ENCODE measurements around the gene TFAM. TPM values are rescaled to one million over a fixed set of nuclear protein-coding genes. Genes with fewer than 3 reads are reported as not detected.

The TFAM gene
- total and polyA plus RNA-seq, 2 of the 8 experiments (the other 6 are each of a cell fraction or from before 2014, with no cell fraction given), result 29.3 to 97.3 TPM

DNA sequence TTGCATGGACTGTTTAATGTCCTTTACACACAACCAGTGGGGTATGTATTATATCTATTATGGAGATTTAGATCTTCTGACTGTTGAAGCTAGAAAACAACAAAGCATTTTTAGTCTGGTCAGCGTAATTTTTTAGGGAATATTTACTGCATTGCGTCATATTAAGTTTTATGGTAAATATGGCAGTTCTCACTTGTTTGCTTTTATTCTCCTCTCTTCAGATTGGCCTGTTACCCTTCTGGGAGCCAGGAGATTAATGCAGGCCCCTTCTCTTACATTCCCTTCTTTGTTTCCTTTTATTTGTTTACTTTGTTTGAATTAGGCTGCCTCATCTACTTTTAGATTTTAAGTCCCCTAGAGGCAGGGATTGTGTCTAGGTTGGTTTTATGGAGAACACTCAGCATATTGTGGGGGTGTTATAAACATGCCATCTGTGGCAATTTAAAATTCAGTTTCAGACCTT lies 36.6 kb upstream of the TFAM start:
- CTCF ChIA-PET (ENCODE audit: partially characterized antibody), result interaction anchor here (1.0 to 1.3 kb wide), 2 partner anchors 49 to 57 kb away, joined by 3 to 4 read pairs; no protein-coding TSS in a partner anchor
- no peak overlapping the region for H4K8ac ChIP-seq (ENCODE audit: extremely low read depth, insufficient read depth, low read length)
- H3K23me2 ChIP-seq (ENCODE audit: low read depth, low read length), result no peaks in the 10 kb centered on the region
- no peak overlapping the region for H3K23ac ChIP-seq (ENCODE audit: insufficient read length)
- peaks cover 0 to 77% of the 10 kb centered on the region in 2 experiments; a peak in 2 of 4 replicates for H3K79me2 ChIP-seq (ENCODE audit: control insufficient read depth in 1 of 2, insufficient read depth in 2 of 2, low read length in 2 of 2)
- no peak overlapping the region for H2BK15ac ChIP-seq (ENCODE audit: low read length)
- no peaks in the 10 kb centered on the region for H3K9me3 ChIP-seq (ENCODE audit: insufficient read depth in 2 of 2, low read depth in 1 of 2, low read length in 1 of 2)
- H3K9ac ChIP-seq (replicated peaks in 1 of 4; ENCODE audit: extremely low read depth in 1 of 4, low read depth in 3 of 4, low read length in 3 of 4), result no peak overlapping the region
- no peak for DNase-seq (ENCODE audit: low read depth in 1 of 2, low spot score in 2 of 2)
- H3K27me3 ChIP-seq (replicated peaks in 1 of 4; ENCODE audit: control insufficient read depth in 3 of 4, extremely low read depth in 1 of 4, insufficient read depth in 3 of 4, low read length in 3 of 4), result no peaks in the 10 kb centered on the region
- no peaks in the 10 kb centered on the region for H3K36me3 ChIP-seq (ENCODE audit: control insufficient read depth in 2 of 4, insufficient read depth in 4 of 4, low read length in 3 of 4)
- no peak overlapping the region for H3K27ac ChIP-seq (ENCODE audit: low read depth, low read length)
- no peak overlapping the region for H2BK12ac ChIP-seq (ENCODE audit: low read depth, low read length)
- no peak overlapping the region for H3K14ac ChIP-seq (ENCODE audit: insufficient read length)
- no peak overlapping the region for H4K91ac ChIP-seq (replicated peaks; ENCODE audit: insufficient read length, low read length)
- H3K4me3 ChIP-seq (ENCODE audit: extremely low read depth in 1 of 4, insufficient read depth in 2 of 4, low read depth in 3 of 4, low read length in 4 of 4), result no peak overlapping the region
- peaks cover 0 to 4% (median 0%) of the 10 kb centered on the region in 4 experiments; a peak in 1 of 7 replicates for H3K4me1 ChIP-seq (replicated peaks in 1 of 4; ENCODE audit: control insufficient read depth in 3 of 4, insufficient read depth in 4 of 4, low read length in 3 of 4)
- FAIRE-seq, result no peak
- no peak overlapping the region for H4K5ac ChIP-seq (ENCODE audit: insufficient read length, low read depth, low read length)
- no peaks in the 10 kb centered on the region; the same call in 1 of the 2 replicates for H3K79me1 ChIP-seq (ENCODE audit: low read depth, low read length)
- H2AFZ ChIP-seq (ENCODE audit: low read length), result no peak overlapping the region
- H3K4ac ChIP-seq (replicated peaks; ENCODE audit: insufficient read length, low read depth, low read length), result no peak overlapping the region
- peak overlapping the region in 1 of 2 experiments; percentile 26; a peak in 1 of 4 replicates for H3K4me2 ChIP-seq (ENCODE audit: insufficient read depth in 1 of 2, low read depth in 2 of 2, low read length in 2 of 2)
- no peak overlapping the region for H2BK20ac ChIP-seq (ENCODE audit: low read length)
- WGBS, 2 experiments (ENCODE audit: extremely low coverage in 1 of 2, insufficient coverage in 1 of 2, insufficient read length in 1 of 2, insufficient replicate concordance in 2 of 2, low coverage in 1 of 2, low lambda C conversion rate in 2 of 2, missing lambda C conversion rate in 1 of 2), result 90% methylated on average over 2 of the region's 2 CpGs; no CpG with 5 or more reads in 1 of the 2 experiments
- H3K56ac ChIP-seq (replicated peaks; ENCODE audit: insufficient read length, low read depth, low read length), result no peak overlapping the region
- no peak overlapping the region for H2AK5ac ChIP-seq (ENCODE audit: low read depth, low read length)
- peaks cover 0 to 2% of the 10 kb centered on the region in 2 experiments for H4K20me1 ChIP-seq (replicated peaks in 1 of 2; ENCODE audit: control insufficient read depth in 1 of 2, insufficient read depth in 2 of 2, low read length in 2 of 2)
- no peak overlapping the region for H2BK5ac ChIP-seq (ENCODE audit: low read depth, low read length)
- no peak overlapping the region for H3K18ac ChIP-seq (ENCODE audit: extremely low read depth, low read length)
- POLR2A ChIA-PET (ENCODE audit: partially characterized antibody), result interaction anchor here (1.0 kb wide), 1 partner anchor 36 kb away, joined by 3 read pairs; no protein-coding TSS in a partner anchor
- H2BK120ac ChIP-seq (replicated peaks; ENCODE audit: low read depth, low read length), result no peak overlapping the region
- TF ChIP-seq CEBPB (IDR thresholded peaks at IDR 0.05; ENCODE audit: low read depth, low read length) (peak; percentile 50; the same call in 1 of the 2 replicates), RFX5 (IDR thresholded peaks at IDR 0.05; ENCODE audit: borderline replicate concordance, low read depth, low read length) (no peak), CHD1 (IDR thresholded peaks at IDR 0.05; ENCODE audit: low read depth, low read length) (no peak), CTBP2 (IDR thresholded peaks at IDR 0.05; ENCODE audit: borderline replicate concordance, insufficient read depth, insufficient read length, low read length) (no peak)

All from H1 (cell line).